Fibroblast of pulmonary artery (primary cell): ENCODE measurements around the gene ARHGEF18.
"Not testable (repeated sequence)": the region's sequence is repeated elsewhere in the genome, so short reads cannot be mapped to it uniquely, and the experiment has no call there.

Experiments used
- DNase-seq: peaks from one replicate; pipeline ENCODE4 v3.0.0-alpha.2; 2010; ENCODE audit warnings: low read depth
- H3K4me3 ChIP-seq: replicated peaks from 2 replicates; pipeline ENCODE4 v1.5.1; 2011; ENCODE audit warnings: low read depth, mild to moderate bottlenecking, control low read depth, low read length, moderate library complexity
- CTCF ChIP-seq: IDR thresholded peaks from 2 replicates; pipeline ENCODE4 v1.5.1; 2011; ENCODE audit warnings: mild to moderate bottlenecking, control low read depth, low read length, inconsistent platforms; ENCODE audit errors: missing control alignments

ARHGEF18 gene

GRCh38 chr19:7348587-7349230 lies at the start of gene ARHGEF18:
TSS of gene ARHGEF18 (plus strand) at chr19:7348937. CDS start at chr19:7362891, 13,954 bp downstream.
- DNase-seq = no peak
- H3K4me3 ChIP-seq = no peak within 1 kb of the TSS
- no peak for TF ChIP-seq CTCF

GRCh38 chr19:7301525-7301924 lies 47.2 kb upstream of the ARHGEF18 start:
- H3K4me3 ChIP-seq = no peak overlapping the region
- no peak for TF ChIP-seq CTCF
- no peak for DNase-seq

- TF ChIP-seq CTCF = no peak
- no peak overlapping the region for H3K4me3 ChIP-seq
- no peak for DNase-seq
These were observed 45.3 kb upstream of the ARHGEF18 start for GRCh38 chr19:7303470-7303869.

- TF ChIP-seq CTCF = no peak
- H3K4me3 ChIP-seq = no peak overlapping the region
These were observed 44.5 kb upstream of the ARHGEF18 start for GRCh38 chr19:7304200-7304599.

GRCh38 chr19:7307590-7308218 lies 41.0 kb upstream of the ARHGEF18 start:
- H3K4me3 ChIP-seq = no peak overlapping the region
- no peak for TF ChIP-seq CTCF
- no peak for DNase-seq

More at GRCh38 chr19:7304200-7304599, 44.5 kb upstream of the ARHGEF18 start:
- DNase-seq = no peak

GRCh38 chr19:7308327-7308726 lies 40.4 kb upstream of the ARHGEF18 start:
- not testable (repeated sequence) for DNase-seq, H3K4me3 ChIP-seq

- no peak overlapping the region for H3K4me3 ChIP-seq
- no peak for TF ChIP-seq CTCF
- no peak for DNase-seq
These were observed 36.8 kb upstream of the ARHGEF18 start for GRCh38 chr19:7311911-7312310.
